ENCODE data around the gene NOC3L. TPM values are rescaled to one million over a fixed set of nuclear protein-coding genes. Genes with fewer than 3 reads are reported as not detected.
A peak's percentile ranks its signal among the peaks of the same experiment; 100 is the strongest.
"Not testable (repeated sequence)": the region's sequence is repeated elsewhere in the genome, so short reads cannot be mapped to it uniquely, and the experiment has no call there.

Gene NOC3L, protein sequence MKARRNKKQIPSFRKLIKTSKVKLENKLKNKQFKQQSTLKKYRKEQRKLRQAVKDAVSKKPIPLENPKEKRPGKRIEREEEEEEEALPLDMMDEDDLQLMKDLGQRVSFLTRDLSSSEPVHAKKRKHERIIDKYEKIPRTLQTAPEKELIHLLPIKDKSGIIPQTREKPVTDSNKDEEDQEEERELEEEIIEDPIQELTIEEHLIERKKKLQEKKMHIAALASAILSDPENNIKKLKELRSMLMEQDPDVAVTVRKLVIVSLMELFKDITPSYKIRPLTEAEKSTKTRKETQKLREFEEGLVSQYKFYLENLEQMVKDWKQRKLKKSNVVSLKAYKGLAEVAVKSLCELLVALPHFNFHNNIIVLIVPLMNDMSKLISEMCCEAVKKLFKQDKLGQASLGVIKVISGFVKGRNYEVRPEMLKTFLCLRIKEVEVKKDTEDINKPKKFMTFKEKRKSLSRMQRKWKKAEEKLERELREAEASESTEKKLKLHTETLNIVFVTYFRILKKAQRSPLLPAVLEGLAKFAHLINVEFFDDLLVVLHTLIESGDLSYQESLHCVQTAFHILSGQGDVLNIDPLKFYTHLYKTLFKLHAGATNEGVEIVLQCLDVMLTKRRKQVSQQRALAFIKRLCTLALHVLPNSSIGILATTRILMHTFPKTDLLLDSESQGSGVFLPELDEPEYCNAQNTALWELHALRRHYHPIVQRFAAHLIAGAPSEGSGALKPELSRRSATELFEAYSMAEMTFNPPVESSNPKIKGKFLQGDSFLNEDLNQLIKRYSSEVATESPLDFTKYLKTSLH
- 10 to 100 TPM in 1 of 2 donors, 1 to 10 TPM in 1; 10.0 to 11.5 TPM for total RNA-seq
- long read RNA-seq, partial matches to known transcripts = 2 of 5 reads
- long read RNA-seq, other reads (novel, unspliced or antisense) = 0 of 5 reads

DNA sequence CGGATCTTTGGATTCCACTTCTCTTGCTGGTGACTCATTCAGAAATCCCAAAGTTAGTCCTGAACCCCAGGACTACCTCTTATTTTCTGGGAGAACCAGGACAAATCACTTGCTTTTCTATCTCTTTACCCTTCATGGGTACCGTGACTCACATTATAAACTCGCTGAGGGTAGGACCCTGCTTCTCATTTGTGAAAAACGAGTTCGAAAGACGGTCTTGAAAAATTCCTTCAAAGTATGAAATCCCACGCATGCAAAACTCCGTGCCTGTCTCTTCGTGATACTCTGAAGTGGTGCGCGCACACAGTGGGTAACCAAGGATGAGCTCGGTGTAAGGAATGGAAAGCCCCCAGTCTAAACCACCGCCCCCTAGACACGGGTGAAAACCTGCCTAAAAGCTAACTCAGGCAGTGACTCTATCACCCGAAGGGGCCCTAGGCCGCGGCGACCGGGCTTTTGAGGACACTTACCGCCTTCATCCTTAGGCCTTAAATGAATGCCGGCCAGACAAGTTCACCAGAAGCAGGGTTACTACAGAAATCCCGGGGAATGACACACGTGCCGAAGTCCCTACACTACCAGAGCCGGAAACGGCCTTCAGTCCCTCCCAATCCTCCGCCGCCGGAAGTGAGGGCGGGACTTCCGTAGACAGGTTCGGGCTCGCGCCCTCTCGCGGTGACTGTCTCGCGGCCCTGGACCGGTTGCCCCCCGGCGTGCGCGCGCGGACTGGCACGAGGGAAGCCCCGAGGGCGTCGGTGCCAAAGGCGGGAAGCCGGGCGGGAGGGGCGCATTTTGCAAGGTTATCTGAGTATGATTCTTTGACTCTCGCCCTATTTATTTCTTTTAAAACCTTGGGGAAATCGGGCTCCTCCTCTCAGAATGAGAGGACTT lies at the start of gene NOC3L:
NOC3L (minus strand) TSS at position 580 of the 891 bp plus-strand sequence; CDS start at position 479, 101 bp downstream.
- DNase-seq (peak; percentile 98), ATAC-seq (peak; percentile 99 to 100)
- intact Hi-C loops (cut with DNase I) = loop anchor here (5.0 kb wide), 1 partner anchor 40 kb away; the partner anchor contains the start of gene TBC1D12 (in 2 of the 2)

DNA sequence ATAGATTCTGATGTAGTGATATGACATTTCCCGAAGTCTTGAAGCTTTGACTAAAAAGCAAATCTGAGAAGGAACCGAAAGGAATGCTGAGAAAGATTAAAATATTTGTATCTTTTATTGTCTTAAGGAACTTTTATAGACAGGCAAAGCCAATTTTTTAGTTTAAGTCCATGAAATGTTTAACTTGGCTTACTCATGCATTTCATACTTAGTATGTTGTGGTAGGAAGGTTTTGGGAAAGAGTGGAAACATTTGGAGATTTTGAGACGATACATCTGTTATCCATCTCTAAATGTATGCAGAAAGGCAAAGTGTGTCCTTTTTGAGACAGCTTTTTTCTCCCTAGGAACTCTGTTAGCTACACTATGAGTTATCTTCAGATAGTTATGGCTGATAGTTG lies 49.7 kb upstream of the NOC3L start:
- intact Hi-C loops (cut with DNase I) = no loop called here
- peak in 1 of 2 donors; percentile 33 for ATAC-seq
- no peak for DNase-seq

DNA sequence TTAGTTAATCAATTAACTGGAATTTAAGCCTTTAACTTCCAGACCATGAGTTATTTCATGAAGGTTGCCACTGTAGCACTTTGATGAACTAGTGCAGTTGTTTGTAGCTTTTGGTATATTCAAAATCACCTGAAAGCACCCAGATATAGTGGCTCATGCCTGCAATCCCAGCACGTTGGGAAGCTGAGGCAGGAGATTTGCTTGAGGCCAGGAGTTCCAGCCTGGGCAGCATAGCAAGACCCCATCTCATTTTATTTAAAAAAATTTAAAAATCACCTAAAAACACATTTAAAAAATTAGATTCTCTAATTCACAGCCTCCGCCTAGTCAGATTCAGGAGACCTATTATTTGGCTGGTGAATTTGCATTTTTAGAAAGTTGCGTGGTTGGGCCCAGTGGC lies 48.6 kb upstream of the NOC3L start:
- intact Hi-C loops (cut with DNase I) = no loop called here
- no peak for ATAC-seq
- no peak for DNase-seq

DNA sequence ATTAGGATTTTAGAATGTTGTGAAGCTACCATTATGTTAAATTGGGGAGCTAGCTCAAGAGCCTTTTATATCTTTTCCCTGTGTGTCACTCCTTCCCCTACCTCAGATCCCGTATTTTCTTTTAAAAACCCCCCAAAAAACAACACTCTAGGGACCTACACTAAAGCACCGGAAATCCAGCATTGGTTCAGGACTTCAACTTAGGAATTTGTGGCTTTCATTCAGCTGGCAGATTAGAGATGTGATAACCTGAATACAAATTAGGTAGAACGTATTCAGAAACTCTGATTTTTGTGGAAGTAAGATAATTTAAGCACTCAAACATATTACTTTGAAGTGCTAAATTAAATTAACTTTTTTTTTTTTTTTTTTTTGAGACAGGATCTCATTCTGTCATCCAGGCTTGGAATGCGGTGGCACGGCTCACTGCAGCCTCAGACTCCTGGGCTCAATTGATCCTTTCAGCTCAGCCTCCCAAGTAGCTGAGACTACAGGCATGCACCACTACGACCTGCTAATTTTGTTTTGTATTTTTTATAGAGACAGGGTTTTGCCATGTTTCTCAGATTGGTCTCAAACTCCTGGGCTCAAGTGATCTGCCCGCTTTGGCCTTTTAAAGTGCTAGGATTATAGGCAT lies 46.4 kb upstream of the NOC3L start:
- intact Hi-C loops (cut with DNase I) = no loop called here
- DNase-seq (no peak), ATAC-seq (no peak)

DNA sequence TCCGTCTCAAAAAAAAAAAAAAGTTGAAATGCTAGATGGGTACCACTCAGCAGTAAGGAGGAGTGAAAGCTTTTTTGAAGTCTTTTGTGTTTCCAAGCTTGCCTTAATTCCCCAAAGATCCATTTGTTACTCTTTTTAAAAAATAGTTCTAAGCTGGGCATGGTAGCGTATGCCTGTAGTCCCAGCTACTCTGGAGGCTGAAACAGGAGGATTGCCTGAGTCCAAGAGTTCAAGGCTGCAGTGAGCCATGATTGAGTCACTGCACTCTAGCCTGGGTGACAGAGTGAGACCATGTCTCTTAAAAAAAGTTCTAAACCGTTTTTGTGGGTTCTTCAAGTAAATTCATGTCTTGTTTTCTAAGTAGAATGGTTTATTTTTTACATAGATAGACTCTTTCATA lies 44.9 kb upstream of the NOC3L start:
- intact Hi-C loops (cut with DNase I) = no loop called here
- ATAC-seq (no peak), DNase-seq (no peak)

DNA sequence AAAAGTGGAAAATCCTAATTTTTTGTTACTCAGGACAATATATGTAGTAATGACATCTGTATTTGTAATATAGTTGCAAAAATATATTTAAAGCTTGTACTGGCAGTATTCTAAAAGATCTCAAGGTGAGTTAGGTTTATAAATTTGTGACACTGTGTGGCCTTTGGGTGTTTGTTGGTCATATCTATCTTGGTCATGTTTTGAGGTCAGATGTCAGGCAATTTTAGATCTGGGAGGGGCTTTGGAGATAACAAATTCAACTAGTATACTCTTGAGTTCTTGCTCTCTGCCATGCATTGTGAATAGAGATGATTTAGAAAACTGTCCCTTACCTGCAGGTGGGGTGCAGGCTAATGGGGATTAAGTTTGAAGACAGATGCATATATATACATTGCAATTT lies 42.7 kb upstream of the NOC3L start:
- intact Hi-C loops (cut with DNase I) = no loop called here
- ATAC-seq = no peak
- no peak for DNase-seq

DNA sequence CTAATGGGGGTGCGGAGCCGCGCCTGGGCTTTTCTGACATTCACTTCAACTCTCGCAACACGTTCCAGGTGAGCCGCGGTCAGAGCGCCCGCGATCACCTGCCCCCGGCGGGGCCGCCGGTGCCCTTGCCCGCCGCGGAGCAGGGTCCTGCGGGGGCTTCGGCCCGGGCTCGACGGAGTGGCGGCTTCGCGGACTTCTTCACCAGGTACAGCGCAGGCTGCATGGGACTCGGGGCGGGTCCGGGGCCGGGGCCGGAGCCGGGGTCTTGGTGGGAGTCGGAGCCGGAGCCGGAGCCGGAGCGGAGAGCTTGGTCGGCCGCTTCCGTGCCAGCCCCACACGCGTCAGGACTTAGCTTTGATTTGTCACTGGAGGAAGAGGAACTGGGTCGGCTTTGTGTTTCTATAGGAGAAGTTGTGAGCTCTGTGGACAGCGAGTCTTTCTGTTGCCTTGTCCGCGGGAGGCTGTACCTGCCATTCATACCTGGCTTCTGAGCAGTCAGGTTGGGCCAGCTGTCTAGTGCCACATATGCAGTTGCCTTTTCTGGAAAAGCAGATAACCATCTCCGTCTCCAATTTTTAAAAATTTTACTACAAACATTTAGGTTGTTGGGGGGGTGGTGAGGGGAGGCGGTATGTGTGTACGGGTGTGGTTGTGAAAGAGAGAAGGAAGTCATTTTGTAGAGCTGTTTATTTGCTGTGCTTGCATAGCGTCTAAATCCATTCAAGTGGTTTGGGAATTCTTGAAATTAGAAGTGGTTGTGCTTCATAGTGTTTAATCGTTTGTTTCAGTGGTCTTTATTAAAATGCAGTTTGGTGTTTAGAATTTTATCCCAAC lies 40.9 kb upstream of the NOC3L start:
- intact Hi-C loops (cut with DNase I) = loop anchor here (5.0 kb wide), 1 partner anchor 41 kb away; the partner anchor contains the start of gene NOC3L (in 2 of the 2)
- ATAC-seq = peak; percentile 46 to 61
- DNase-seq = peak; percentile 75

DNA sequence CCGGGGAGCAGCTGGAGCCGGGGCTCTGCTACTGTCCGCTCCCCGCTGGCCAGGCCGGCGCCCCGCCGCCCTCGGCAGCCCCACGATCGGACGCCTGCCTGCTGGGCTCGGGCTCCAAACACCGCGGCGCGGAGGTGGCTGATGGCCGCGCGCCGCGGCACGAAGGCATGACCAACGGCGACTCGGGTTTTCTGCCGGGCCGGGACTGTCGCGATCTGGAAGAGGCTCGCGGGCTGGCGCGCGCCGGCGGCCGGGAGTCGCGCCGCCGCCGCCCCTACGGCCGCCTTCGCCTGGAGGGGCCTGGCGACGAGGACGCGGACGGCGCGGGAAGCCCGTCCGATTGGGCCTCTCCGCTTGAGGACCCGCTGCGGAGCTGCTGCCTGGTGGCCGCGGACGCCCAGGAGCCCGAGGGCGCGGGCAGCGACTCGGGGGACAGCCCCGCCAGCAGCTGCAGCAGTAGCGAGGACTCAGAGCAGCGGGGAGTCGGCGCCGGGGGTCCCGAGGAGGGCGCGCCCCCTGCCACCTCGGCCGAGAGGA lies 40.2 kb upstream of the NOC3L start:
- intact Hi-C loops (cut with DNase I) = loop anchor here (5.0 kb wide), 1 partner anchor 41 kb away; the partner anchor contains the start of gene NOC3L (in 2 of the 2)
- ATAC-seq (peak; percentile 44 to 48), DNase-seq (no peak)

DNA sequence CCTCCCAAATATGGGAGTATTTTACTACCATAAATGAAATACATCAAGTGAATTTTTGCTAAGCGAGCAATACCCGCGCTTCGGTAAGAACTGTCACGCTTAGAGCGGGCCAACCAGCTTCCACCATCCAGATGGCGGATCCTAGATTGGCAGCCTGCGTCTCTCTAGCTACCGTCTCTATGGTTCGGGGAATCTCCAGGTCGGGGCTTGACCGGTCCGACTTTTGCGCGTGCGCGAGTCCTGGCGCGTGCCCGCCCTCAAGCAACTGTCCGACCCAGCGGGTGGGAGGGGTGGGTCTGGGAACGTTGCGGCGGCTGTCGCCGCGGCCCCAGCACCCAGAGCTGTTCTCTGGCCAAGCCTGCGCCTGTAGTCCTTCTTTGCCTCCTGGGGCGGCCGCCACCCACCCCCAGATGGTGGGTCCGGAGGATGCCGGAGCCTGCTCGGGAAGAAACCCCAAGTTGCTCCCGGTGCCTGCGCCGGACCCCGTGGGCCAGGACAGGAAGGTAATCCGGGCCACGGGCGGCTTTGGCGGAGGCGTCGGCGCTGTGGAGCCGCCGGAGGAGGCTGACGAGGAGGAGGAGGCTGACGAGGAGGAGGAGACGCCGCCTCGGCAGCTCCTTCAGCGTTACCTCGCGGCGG lies 39.6 kb upstream of the NOC3L start, which contains the start of gene TBC1D12:
TBC1D12 (plus strand) TSS at position 338 of the 639 bp plus-strand sequence; CDS start at position 411, 73 bp downstream.
- peak; percentile 97 for DNase-seq

DNA sequence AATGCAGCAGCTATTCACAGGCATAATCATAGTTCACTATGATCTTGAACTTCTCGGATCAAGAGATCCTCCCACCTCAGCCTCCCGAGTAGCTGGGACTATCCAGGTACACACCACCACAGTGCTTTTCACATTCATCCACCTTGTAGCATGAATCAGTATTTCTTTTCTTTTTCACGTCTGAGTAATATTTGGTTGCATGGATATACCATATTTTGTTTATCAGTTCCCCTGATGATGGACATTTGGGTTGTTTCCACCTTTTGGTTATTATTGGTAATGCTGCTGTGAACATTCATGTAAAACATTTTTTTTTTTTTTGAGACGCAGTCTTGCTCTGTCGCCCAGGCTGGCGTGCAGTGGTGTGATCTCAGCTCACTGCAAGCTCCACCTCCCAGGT lies 36.0 kb upstream of the NOC3L start:
- DNase-seq (no peak), ATAC-seq (no peak)
- intact Hi-C loops (cut with DNase I) = no loop called here

More for the DNA sequence above, 39.6 kb upstream of the NOC3L start, which contains the start of gene TBC1D12:
- intact Hi-C loops (cut with DNase I) = loop anchor here (5.0 kb wide), 1 partner anchor 40 kb away; the partner anchor contains the start of gene NOC3L (in 2 of the 2)
- peak; percentile 97 to 98 for ATAC-seq

DNA sequence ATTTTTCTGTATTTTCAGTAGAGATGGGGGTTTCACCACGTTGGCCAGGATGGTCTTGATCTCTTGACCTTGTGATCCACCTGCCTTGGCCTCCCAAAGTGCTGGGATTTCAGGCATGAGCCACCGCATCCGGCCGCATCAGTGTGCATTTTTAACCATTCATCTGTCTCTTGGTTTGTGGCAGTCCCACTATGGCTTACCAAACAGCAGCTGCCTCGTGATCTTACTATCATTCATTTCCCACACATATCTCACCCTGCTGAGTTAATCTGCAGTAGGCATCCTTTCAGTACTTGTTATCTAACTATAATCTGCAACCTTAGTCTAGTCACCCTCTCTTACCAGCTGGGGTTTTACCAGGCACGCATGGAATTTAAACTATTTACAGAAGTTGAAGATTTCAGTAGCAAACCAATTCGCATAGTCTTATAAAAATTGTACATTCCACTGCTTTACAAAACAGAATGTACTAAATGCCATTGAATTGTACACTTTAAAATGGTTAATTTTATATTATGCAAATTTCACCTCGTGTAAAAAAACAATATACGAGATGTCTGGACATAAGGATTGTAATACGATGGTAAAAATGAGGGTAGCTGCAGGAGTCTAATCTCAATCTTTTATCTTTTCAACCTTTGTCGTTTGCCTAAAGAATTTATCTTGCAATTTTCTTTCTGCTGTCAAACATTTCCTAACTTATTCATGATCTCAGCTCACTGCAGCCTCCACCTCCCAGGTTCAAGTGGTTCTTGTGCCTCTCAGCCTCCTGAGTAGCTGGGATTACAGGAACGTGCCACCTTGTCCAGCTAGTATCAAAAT lies 35.0 kb upstream of the NOC3L start:
- intact Hi-C loops (cut with DNase I) = no loop called here
- ATAC-seq = no peak
- DNase-seq = no peak

DNA sequence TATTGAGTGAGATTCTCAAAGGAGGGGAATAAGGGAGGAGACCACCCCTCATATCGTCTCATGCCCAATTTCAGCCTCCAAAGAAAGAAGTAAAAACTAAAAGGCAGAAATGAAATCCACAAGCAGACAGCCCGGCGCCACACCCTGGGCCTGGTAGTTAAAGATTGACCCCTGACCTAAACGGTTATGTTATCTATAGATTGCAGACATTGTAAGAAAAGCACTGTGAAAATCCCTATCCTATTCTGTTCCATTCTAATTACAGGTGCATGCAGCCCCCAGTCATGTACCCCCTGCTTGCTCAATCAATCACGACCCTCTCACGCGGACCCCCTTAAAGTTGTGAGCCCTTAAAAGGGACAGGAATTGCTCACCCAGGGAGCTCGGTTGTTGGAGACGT lies 29.4 kb upstream of the NOC3L start:
- ATAC-seq; DNase-seq; intact Hi-C loops (cut with DNase I): not testable (repeated sequence)

DNA sequence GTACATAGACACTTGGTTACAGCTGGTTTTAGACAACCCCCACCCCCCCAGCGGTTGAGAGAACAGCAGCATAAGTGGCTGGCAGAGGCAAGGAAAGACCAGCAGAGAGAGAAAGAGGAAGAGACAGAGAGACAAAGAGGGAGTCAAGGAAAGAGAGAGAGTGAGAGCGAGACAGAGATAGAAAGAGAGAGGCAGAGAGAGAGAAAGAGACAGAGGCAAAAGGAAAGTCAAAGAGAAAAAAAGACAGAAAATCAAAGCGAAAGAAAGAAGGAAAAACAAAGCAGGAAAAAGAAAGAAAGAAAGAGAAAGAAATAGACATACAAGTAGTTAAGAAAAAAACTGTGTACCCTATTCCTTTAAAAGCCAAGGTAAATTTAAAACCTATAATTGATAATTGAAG lies 23.0 kb upstream of the NOC3L start:
- intact Hi-C loops (cut with DNase I); ATAC-seq; DNase-seq: not testable (repeated sequence)

DNA sequence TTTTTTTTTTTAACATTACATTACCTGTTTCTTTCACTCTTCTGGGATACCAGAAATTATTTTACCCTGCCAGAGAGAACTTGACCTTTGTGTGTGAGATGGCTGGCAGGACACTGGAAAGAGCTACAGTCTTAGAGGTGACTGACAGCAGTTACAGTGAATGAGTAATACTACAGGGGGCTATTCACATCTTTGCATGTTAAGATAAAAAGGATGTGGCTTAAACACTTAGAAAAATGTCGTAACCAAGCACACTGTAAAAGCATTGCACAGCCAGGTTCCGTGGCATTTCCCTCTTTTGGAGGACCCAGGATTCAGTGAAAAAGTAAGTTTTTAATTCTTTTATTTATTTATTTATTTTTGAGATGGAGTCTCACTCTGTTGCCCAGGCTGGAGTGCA lies 20.8 kb upstream of the NOC3L start:
- DNase-seq = no peak
- intact Hi-C loops (cut with DNase I) = no loop called here
- ATAC-seq = no peak

DNA sequence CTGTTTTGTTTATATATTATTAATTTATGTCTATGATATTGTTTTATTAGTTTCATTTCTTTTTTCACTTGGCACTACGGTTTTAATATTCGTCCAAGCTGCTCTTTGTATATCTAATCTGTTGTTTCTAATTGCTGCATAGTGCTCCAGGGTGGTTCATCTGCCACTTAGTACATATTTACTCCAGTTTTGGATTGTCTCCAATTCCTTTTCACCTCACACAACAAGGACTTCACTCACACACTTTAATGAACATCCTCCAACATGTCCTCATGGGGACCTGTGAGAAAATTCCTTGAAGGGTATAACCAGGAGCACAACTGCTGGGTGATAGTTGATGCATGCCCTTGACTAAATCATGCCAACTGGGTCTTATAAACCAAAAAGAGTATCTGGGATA lies 14.1 kb upstream of the NOC3L start:
- DNase-seq = no peak
- intact Hi-C loops (cut with DNase I) = no loop called here
- peak; percentile 24 to 50 for ATAC-seq

DNA sequence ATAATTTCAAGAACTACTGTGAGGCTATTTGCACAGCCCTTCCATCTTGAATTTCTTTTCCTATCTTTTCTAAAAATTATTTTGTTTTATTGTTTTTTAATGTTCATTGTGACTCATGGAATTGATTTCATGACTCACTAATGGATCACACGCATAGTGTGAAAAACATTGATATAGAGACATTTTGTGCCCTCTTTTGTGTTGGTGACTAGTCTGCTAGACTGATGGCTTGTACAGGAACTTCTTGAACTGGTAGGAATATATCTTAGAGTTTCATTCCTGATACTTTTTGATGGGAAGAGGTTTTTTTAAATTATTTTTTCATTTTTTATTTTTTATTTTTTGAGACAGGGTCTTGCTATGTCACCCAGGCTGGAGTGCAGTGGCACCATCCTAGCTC lies 12.6 kb upstream of the NOC3L start:
- intact Hi-C loops (cut with DNase I) = no loop called here
- ATAC-seq = no peak
- DNase-seq = no peak
